Activated CD8-positive, alpha-beta T cell treated with anti-CD3 and anti-CD28 coated beads for 36 hours (primary cell): Measurements from ENCODE around the gene SLC5A1. TPM values are rescaled to one million over a fixed set of nuclear protein-coding genes. Genes with fewer than 3 reads are reported as not detected.

ENCODE experiments used
- ATAC-seq: fragments of 200-7000 bp; cut with Tn5 transposase; one replicate; pipeline ENCODE4 v1.10.0; 2021; ENCODE audit warnings: mild to moderate bottlenecking, moderate library complexity
- CTCF ChIA-PET: fragments of 350-600 bp; sonication (Branson Sonifier 250); formaldehyde crosslinking; loops from one replicate; lab custom pipeline; 2021; ENCODE audit warnings: antibody characterized with exemption; lab: Charles Lee
- POLR2A ChIA-PET: fragments of 350-600 bp; sonication (Branson Sonifier 250); formaldehyde crosslinking; loops from one replicate; lab custom pipeline; 2021; ENCODE audit warnings: antibody characterized with exemption; lab: Charles Lee
- DNase-seq: peaks from one replicate; pipeline ENCODE4 v3.0.0-alpha.2; 2020
- H3K27ac Mint-ChIP-seq: one replicate; pipeline ENCODE4 v1.8.0; 2021; ENCODE audit warnings: mild to moderate bottlenecking, mixed read lengths
- H3K27me3 Mint-ChIP-seq: one replicate; pipeline ENCODE4 v1.8.0; 2021; ENCODE audit warnings: mixed read lengths
- H3K36me3 Mint-ChIP-seq: one replicate; pipeline ENCODE4 v1.8.0; 2021; ENCODE audit warnings: low read depth, mixed read lengths
- H3K4me1 Mint-ChIP-seq: one replicate; pipeline ENCODE4 v1.8.0; 2021; ENCODE audit warnings: low read depth, mixed read lengths
- H3K4me3 Mint-ChIP-seq: one replicate; pipeline ENCODE4 v1.8.0; 2021; ENCODE audit warnings: mild to moderate bottlenecking, moderate library complexity, mixed read lengths
- H3K9me3 Mint-ChIP-seq: one replicate; pipeline ENCODE4 v1.8.0; 2021; ENCODE audit warnings: mixed read lengths
- intact Hi-C: fragments of 100-400 bp; cut with micrococcal nuclease; formaldehyde crosslinking; loops from one replicate; pipeline ENCODE4 v1.10.0; 2022
- total RNA-seq, 2 experiments: library from RNA; stranded (reverse); gene quantifications; one replicate each; pipeline ENCODE4 v1.2.3, GENCODE V29; 2021
- TF ChIP-seq, protein P1 (sequence below): fragments of 200-600 bp; IDR thresholded peaks from one replicate; pipeline ENCODE4 v1.8.0; 2022; ENCODE audit warnings: antibody characterized with exemption, mild to moderate bottlenecking

SLC5A1 gene
- total RNA-seq, 2 experiments from 2014 or later: not detected

GRCh38 chr22:32052936-32053791, 10.1 kb downstream of the SLC5A1 start:
- no peak overlapping the region for H3K4me3 Mint-ChIP-seq
- CTCF ChIA-PET: no interaction called here
- TF ChIP-seq, protein P1, sequence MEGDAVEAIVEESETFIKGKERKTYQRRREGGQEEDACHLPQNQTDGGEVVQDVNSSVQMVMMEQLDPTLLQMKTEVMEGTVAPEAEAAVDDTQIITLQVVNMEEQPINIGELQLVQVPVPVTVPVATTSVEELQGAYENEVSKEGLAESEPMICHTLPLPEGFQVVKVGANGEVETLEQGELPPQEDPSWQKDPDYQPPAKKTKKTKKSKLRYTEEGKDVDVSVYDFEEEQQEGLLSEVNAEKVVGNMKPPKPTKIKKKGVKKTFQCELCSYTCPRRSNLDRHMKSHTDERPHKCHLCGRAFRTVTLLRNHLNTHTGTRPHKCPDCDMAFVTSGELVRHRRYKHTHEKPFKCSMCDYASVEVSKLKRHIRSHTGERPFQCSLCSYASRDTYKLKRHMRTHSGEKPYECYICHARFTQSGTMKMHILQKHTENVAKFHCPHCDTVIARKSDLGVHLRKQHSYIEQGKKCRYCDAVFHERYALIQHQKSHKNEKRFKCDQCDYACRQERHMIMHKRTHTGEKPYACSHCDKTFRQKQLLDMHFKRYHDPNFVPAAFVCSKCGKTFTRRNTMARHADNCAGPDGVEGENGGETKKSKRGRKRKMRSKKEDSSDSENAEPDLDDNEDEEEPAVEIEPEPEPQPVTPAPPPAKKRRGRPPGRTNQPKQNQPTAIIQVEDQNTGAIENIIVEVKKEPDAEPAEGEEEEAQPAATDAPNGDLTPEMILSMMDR: no peak
- no peak for DNase-seq
- no peak for ATAC-seq
- no peaks in the 10 kb centered on the region for H3K9me3 Mint-ChIP-seq
- H3K4me1 Mint-ChIP-seq: peaks cover 17% of the 10 kb centered on the region
- H3K27me3 Mint-ChIP-seq: peaks cover 29% of the 10 kb centered on the region
- POLR2A ChIA-PET: no interaction called here
- H3K36me3 Mint-ChIP-seq: no peaks in the 10 kb centered on the region
- intact Hi-C loops: no loop called here
- no peak overlapping the region for H3K27ac Mint-ChIP-seq

DNA sequence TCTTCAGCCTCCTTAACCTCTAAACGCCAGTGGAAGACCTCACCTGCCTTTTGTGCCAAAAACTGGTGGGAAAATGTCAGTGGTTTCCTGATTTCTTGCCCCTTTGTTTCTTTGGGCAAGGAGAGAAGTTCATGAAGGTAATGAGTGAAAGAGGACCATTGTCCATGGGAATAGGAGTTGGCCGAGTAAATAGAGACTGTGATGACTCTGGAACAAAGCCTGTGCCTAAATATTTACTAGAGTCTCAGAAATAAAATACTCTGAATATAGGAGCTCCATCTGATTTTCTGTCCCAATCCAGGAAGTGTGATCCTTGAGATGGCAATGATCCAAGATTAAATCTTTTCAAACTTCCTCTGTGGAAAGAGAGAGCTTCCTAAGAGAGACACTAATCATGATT, 12.0 kb downstream of the SLC5A1 start:
- Mint-ChIP-seq H3K36me3 (no peaks in the 10 kb centered on the region), H3K4me3 (no peak overlapping the region), H3K4me1 (peaks cover 17% of the 10 kb centered on the region), H3K9me3 (no peaks in the 10 kb centered on the region), H3K27ac (no peak overlapping the region), H3K27me3 (peaks cover 25% of the 10 kb centered on the region)
- DNase-seq (no peak), ATAC-seq (no peak)
- CTCF ChIA-PET: no interaction called here
- POLR2A ChIA-PET: no interaction called here
- intact Hi-C loops: no loop called here
- TF ChIP-seq, protein P1: no peak

DNA sequence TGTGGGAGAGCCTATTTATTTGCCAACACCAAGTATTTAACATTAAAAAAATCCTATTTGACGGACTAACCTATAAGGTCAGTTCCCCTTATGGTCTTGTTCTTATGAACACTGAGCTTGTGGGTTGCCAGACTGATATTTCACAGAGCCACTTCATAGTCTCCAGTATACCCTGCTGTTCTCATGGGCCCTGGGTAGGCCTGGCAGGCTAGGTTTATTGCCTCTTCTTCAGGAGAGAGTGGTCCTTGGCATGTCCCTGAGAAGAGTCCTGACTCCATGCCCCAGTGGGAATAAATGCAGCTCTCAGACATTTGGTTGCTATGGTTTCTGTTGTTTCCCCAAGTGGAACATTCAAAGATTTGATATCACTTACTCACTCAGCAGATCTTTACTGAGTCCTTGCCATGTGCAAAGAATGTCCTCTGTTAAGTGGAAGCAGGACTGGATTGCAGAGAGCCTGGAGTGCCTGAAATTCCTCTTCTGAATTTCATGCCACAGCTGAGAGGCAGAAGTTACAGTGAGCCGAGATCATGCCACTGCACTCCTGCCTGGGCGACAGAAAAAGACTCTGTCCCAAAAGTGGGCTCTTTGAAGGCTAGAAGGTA, 15.7 kb downstream of the SLC5A1 start:
- intact Hi-C loops: no loop called here
- peaks cover 14% of the 10 kb centered on the region for H3K27me3 Mint-ChIP-seq
- CTCF ChIA-PET: no interaction called here

DNA sequence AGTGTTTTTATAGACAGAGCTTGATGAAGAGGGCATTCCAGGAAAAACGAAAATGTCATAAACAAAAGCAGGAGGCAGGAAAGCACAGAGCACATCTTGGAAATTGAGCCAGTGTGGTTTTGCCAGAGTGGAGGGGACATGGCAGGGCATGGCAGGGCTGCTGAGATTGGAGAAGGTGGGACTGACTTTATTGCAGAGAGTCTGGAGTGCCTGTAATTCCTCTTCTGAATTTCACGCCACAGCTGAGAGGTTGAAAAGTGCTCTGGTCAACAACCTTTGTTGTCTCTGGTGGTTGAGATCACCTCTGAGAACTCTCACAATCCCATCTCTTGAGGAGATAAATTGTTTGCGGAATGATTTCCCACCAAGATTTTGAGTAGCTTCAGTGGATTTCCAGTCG, 16.4 kb downstream of the SLC5A1 start:
- no peak overlapping the region for H3K4me3 Mint-ChIP-seq
- no peak for ATAC-seq
- H3K27me3 Mint-ChIP-seq: peaks cover 11% of the 10 kb centered on the region

More for the DNA sequence above, 15.7 kb downstream of the SLC5A1 start:
- Mint-ChIP-seq H3K9me3 (no peaks in the 10 kb centered on the region), H3K4me1 (no peaks in the 10 kb centered on the region), H3K27ac (no peak overlapping the region), H3K4me3 (no peak overlapping the region), H3K36me3 (no peaks in the 10 kb centered on the region)
- DNase-seq (no peak), ATAC-seq (no peak)
- TF ChIP-seq, protein P1: no peak
- POLR2A ChIA-PET: no interaction called here

More for the DNA sequence above, 16.4 kb downstream of the SLC5A1 start:
- Mint-ChIP-seq H3K27ac (no peak overlapping the region), H3K36me3 (no peaks in the 10 kb centered on the region), H3K9me3 (no peaks in the 10 kb centered on the region), H3K4me1 (no peaks in the 10 kb centered on the region)
- TF ChIP-seq, protein P1: no peak
- CTCF ChIA-PET: no interaction called here
- DNase-seq: no peak
- intact Hi-C loops: no loop called here
- POLR2A ChIA-PET: no interaction called here
